Activated T-cell treated with anti-CD3 and anti-CD28 coated beads for 4 hours (primary cell): ENCODE results near the gene NKX1-1.
"Not testable (repeated sequence)": the region's sequence is repeated elsewhere in the genome, so short reads cannot be mapped to it uniquely, and the experiment has no call there.

Source experiments
- DNase-seq: peaks from one replicate; pipeline ENCODE4 v3.0.0-alpha.2; 2020

The NKX1-1 gene

DNA sequence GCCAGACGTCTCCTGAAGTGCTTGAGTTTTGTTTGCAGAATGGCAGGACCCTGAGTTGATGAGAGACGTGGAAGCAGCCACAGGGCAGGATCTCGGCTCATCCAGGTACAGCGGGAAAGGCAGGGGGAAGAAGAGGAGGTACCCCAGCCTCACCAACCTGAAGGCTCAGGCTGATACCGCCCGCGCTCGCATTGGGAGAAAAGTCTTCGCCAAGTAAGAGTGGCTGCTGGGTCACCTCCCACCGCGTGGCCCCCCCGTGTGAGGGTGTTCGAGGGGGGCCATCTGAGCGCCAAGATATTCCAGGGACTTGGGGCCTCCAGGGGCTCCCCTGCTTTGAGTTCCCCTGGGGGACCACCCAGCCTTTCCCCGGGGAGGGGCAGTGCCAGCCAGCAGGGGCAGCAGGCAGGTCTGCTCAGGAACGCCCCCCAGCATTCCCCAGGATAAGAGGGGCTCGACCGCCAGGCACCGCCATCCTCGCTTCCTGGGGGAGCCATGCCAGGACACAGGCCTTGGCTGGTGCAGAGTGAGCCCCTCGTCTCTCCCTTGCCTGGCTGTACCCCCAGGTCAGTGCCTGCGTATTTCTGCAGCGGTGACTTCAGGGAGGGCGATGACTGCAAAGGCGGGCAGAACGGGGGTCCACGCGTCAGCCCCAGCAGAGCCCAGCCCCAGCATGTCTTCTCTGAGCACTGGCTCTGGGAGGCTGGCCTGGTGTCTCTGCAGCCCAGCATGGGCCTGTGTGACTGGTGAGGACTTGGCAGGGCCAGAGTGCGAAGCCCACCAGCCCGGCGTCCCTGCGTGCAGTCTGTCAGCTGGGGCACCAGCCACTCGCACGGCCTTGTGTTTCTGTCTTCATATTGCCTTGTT, 22.3 kb downstream of the NKX1-1 start:
- DNase-seq, result no peak

DNA sequence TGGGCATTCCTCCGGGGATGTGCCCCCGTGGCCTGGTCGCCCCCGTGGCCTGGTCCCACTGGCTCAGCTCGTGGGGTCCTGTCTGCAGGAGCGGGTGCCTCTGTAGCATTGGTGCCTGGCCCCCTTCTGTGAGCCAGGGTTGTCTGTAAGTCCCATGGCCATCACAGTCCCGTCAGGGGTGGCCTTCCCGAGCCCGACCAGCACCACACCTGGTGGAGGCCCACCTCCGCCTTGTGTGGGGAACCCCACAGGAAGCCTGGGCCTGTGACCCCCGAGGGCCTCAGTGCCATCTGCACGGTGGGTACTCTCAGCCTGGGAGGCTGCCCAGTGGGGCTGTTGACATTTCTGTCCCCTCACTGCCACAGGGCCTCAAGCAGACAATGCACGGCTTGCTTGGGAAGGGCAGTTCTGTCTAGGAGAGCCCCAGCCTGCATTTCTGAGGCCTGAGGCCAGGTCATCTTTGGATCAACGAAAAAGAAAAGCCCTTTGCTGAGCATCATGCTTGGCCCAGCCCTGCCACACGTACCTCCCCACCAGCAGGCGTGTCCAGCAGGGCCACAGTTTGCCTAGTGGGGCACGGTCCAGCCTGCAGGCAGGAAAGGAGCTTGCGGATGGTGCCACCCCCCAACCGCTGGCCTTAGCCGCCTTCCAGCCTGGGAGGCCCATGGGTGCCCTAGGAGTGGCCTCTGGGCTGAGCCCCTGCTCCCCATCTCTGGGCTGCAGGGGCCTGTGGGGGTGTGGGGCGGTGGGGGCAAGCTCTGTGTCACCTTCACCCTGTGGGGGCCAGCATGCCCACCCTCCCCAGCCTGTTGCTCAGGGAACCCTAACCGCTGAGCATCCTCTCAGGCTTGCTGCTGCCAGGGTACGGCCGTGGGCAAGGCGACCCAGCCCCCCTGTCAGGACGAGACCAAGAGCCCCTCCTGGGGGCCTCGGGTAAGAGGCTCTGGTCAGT, 23.2 kb downstream of the NKX1-1 start:
- no peak for DNase-seq

DNA sequence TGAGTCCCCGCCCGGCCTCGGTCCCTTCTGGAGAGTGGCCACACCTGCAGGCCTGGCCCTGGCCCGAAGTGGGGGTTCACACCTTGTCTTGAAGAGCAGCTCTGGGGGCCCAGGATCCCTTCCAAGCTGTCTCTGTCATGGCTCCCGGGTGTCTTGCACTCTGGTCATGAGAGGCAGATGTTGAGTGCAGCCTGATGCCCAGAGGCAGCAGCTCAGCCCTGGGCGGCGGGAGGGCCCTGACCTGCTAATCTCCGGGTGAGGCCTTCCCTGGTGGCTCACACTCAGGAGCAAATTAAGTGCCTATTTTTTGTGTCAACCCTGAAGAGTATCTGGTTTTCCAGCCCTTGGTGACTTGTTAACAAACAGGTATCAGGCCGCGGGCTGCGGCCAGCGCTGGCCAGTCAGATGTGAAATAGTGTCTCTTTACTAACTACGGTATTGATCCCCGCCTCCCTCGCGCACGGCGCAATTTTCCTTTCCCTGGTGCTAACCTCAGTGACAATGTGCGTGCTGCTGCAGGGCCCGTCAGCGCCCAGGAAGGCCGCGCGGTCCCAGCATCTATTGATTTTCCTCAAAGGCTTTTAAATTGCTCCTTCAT, 24.2 kb downstream of the NKX1-1 start:
- DNase-seq, result no peak

DNA sequence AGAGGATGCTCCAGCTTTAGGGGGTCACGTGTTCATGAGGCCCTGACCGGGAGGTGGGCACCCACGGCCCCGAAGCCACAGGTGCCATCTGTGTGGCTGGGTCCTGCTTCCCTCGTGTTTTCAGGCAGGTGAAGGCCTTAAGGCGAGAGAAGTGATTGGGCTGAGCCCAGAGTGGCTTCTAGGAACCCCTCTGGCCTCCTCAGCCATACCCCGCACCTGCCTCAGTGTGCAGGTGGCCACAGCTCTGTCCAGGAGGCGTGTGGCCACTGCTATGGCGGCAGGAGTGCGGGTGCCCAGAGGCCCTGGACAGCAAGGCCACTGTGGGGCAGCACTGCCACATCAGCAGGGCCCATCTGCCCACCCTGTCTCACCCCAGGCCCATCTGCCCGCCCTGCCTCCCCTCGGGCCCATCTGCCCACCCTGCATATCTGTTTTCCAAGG, 25.0 kb downstream of the NKX1-1 start:
- no peak for DNase-seq

DNA sequence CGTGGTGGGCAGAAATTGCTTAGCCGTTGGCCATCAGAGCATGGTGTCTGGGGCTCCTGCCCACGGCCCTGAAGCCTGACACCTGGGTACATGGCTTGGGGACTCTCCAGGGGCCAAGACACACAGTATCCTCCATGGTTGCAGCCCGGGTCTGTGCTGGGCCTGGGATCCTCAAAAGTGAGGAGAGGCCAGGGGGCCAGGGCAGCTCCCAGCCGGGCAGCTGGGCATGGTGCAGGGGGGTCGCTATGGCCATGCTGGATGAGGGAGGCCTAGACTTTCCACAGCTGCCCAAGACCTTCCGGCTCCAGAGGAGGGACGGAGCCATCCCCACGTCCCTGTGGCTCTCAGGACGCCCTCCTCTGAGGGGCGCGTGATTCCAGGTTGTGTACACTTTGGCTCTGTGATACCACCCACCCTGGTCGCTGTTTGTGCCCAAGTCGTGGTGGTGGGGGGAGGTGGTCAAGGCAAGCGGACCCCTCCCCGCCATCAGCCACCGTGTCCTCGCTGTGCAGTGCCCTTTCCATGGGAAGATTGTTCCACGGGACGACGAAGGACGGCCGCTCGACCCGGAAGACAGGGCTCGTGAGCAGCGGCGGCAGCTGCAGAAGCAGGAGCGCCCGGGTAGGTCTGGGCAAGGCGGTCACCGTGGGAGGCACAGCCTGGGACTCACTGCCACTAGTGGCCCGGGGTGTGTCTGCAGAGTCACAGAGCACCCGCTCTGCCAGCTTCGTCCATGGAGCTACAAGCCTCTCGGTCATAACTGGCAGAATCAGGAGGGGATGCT, 25.7 kb downstream of the NKX1-1 start:
- no peak for DNase-seq

DNA sequence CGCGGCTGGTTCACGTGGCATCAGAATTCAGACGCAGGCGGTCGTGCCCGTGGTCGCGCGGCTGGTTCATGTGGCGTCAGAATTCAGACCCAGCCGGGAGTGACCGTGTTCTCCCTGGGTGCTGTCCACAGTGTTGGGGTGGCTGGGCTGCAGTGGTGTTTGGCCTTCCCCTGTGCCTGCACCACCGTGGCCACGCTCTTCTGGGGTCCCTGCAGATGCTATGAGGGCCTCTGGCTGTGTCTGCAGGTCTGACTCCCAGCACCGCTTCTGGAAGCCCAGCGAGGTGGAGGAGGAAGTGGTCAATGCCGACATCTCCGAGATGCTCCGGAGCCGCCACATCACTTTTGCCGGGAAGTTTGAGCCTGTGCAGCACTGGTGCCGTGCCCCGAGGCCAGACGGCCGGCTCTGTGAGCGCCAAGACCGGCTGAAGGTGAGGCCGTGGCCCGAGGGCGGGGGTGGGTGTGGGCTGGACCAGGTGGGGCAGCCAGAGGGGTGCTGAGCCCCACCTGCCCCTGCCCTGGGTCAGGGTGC, 26.4 kb downstream of the NKX1-1 start:
- DNase-seq, result no peak

DNA sequence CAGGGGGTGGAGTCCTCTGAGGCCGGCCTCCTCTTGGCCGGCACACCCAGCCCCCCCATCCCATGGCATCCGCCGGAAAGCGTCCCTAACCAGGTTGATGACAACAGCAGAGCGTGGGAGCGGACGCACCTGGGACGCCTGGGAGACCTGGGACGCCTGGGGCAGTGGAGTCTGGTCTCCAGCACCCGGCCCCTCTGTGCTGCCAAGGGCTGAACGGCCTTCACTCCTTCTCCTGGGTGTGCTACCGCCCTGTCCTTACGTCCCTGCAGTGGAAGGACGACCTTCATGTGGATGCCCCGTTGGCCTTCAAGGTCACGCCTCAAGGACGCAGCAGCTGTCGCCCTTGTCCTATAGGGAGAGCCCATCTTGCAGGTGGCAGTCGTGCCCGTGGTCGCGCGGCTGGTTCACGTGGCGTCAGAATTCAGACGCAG, 26.9 kb downstream of the NKX1-1 start:
- no peak for DNase-seq

DNA sequence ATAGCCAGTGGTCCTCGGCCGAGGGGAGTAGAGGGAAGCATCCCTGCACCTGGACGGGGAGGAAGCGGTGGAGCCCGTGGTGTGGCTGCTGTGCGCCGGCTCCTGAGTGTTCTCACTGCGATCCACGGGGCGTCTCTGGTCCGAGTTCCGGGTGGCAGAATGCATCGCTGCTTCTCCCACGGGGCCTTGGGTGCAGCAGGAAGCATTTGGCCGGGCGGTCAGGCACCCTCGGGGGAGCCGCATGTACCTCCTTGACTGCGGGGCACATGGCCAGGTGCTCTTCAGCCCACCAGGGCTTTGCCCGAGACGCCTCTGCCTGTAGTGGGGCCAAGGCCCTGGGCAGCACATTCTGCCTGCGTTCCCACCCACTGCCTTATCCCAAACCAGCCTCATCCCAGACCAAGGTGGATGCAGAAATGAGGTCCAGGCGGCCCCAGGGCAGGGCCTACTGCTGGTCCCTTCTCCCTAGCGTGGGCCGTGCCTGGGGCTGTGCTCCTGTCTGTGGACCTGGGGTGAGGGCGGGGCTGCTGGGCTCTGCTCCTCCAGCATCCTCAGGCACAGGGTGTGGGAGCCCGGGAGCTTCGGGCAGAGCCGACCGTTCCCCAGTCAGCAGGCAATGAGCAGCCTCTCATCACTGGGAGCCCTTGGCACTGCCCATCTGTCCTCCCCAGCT, 27.5 kb downstream of the NKX1-1 start:
- DNase-seq, result no peak

DNA sequence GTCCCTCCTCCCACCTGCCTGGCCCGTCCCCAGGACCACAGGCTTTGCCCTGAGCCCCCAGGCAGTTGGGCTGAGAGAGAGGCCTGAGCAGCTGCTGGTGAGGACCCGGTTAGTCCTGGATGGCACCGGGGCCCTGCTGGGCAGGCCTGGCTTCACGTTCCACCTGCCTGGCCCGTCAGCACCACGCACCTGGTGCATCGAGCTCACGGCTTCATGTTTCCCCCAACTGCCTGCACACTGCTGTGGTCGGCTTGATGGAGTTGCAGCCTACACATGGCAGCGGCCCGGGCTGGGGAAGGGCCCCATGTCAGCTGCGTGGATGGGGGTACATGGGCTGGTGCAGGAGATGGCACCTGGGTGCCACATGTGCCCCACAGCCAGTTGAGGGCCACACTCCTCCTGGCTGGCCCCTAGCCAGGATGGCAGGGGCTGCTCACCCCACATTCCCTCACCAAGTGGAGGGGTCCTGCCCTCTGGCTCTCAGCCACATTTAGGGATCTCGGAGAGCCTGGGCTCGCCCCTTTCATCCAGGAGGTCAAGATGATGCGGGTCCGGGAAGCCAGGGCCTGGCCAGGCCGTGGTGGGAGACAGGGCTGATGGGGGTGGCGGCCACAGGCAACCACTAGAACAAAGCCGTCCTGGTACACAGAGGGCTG, 28.5 kb downstream of the NKX1-1 start:
- no peak for DNase-seq

DNA sequence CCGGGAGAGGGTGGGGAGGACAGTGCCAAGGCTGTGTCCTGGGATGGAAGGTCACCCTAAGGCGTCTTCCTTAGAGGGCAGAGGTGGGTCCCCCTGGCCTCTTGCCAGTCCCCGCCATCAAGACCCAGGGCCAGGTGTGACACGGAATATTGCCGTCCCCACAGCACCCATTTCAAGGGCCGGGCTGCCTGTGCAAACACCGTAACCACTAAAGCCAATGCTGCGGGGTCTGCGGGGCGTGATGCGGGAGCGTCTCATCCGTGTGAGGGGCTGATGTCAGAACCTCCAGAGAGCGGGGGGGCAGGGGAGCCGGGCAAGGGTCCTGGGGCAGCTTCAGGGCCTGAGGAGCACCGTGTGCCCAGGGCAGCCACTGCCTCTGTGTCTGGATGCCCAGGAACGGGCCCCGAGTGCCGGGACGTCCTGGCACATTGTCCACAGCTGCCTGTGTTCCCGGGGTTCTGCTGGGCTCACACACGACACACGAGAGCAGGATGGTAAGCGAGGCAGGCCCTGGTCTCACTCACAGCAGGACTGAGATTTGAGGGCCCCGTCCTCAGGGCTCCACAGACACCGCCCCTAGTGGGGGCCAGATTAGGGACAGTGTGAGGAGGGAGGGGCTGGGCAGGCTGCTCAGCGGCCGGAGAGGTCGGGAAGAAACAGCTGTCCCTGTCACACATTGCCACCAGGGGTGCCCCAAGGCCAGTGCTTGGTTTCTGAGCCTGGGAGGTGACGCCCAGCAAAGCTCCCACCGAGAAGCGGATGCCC, 29.2 kb downstream of the NKX1-1 start:
- DNase-seq, result no peak

DNA sequence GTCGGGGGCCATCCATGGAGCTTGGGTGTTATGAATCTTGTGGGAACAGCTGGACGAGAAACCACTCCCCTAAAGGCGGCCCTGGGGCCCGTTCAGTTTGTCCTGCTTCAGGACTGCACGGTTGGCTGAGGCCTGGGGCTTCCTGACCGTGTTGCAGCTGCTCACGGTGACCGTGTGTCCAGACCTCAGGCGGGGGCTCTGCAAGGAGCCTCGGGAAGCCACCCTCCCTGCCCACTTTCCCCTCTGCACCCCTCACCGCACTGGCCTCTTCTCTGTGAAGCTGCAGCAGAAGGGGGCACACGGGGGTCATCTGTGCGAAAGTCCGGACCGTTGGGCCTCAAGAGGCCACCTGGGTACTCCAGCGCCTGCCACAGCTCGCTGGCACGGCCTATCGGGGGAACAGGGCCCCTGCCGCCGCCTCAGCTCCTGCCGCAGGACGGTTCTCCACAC, 29.8 kb downstream of the NKX1-1 start:
- DNase-seq, result no peak

DNA sequence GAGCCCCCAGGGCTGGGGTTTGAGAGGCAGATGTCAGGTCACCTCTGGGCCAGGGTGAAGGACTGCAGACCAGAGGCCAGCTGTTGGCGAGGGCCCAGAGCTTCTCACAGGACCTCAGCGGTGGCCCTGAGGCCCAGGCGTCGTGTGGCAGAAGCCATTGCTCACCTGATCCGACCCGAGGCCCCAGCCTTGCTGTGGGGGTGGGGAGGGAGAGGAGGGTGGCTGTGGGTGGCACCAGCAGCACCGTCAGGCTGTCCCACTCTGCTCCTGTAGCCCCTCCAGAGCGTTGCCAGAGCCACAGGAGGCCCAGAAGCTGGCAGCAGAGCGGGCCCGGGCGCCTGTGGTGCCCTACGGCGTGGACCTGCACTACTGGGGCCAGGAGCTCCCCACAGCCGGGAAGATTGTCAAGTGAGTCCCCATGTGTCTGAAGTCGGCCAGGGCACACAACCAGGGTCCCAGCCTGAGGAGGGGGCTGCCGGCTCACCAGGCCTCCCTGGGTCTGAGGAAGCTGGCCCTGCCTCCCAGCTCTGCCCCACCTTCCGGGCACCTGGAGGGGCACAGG, 30.4 kb downstream of the NKX1-1 start:
- DNase-seq, result no peak

DNA sequence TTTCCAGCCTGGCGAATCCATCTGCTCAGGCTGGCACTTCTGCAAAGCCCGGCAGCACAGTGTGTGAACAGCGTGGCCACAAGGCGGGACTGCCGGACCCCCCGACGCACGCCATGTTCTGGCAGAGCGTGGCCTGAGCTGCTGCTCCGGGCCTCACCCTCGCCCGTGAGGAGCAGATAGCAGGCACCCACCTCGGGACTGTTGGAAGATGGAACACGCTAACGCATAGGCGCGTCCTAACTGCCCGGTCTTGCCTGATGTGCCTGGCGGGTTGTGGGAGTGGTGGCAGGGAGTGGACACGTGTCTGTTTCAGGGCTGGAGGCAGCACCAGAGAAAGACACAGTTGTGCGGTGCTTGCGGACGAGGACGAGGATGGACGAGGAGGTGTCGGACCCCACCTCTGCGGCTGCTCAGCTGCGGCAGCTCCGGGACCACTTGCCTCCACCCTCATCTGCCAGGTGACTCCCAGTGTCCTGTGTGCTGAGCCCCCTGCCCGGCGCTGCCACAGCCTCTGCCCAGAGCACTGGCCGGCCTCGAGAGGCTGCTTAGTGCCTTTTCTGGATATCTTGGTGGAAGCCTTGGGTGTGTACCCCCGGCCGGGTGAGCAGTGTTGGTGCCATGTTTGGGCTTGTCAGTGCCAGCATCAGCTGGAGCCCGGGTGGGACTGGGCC, 31.1 kb downstream of the NKX1-1 start:
- no peak for DNase-seq

DNA sequence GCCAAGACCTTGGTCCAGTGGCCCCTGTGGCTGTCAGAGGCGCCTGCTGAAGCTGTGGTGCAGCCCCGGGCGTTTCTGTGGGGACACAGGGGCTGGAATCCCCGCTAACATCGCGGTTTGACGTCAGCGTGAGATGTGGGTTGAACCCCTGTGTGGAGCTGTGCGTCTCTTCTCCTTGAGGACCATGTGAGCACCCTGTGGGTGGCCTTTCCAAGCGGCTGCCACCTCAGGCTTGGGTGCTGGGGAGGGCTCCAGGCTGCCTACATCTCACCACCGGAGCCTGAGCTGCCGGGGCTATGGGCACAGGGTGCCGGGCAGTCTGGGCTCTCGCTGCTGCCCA, 31.6 kb downstream of the NKX1-1 start:
- DNase-seq, result no peak

DNA sequence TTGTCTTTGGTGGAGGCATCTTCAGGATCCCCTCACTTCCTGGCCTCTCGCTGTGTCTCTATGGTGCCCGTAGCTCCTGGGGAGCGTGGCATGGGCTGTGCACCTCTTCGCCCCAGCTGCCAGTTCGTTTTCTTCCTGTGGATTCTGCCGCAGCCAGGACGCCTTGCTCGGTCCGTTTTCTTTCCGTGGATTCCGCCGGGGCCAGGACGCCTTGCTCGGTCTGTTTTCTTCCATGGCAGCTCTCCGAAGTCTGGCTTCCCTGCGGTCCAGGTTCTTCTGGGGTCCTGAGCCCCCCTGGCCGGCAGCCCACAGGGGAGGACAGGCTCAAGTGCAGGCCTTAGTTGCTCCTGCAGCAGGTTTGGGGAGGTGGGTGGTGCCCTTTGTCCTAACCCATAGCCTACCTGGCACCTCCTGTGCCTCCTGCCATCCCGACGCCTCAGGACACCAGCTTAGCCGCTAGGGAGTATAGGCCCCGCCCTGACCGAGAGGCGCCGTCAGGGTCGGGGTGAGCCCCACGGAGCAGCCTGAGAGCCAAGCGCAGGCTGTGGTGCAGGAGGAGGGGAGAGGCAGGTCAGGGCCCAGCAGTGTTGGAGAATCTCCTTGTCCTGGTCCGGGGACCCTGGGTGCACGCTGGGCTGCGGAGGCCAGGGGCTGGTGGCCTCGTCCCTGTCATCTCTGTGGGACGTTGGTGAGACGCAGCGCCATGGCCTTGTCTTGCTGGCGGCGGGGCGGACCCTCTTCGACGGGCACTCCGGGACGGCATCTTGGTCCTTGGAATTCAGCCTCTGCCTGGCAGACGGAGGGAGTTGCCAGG, 32.1 kb downstream of the NKX1-1 start:
- no peak for DNase-seq

DNA sequence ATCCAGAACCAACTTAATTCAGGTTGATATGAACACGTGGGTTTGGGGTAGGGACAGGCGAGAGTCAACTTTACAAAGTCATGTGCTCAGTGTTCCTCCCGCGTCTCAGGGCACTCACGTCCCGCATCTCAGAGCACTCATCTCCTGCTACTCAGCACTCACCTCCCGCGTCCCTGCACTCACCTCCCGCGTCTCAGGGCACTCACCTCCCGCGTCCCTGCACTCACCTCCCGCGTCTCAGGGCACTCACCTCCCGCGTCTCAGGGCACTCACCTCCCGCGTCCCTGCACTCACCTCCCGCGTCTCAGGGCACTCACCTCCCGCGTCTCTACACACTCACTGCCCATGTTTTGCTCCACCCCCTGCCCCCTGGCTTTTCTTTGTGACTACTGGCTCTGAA, 33.7 kb downstream of the NKX1-1 start:
- DNase-seq, result not testable (repeated sequence)

DNA sequence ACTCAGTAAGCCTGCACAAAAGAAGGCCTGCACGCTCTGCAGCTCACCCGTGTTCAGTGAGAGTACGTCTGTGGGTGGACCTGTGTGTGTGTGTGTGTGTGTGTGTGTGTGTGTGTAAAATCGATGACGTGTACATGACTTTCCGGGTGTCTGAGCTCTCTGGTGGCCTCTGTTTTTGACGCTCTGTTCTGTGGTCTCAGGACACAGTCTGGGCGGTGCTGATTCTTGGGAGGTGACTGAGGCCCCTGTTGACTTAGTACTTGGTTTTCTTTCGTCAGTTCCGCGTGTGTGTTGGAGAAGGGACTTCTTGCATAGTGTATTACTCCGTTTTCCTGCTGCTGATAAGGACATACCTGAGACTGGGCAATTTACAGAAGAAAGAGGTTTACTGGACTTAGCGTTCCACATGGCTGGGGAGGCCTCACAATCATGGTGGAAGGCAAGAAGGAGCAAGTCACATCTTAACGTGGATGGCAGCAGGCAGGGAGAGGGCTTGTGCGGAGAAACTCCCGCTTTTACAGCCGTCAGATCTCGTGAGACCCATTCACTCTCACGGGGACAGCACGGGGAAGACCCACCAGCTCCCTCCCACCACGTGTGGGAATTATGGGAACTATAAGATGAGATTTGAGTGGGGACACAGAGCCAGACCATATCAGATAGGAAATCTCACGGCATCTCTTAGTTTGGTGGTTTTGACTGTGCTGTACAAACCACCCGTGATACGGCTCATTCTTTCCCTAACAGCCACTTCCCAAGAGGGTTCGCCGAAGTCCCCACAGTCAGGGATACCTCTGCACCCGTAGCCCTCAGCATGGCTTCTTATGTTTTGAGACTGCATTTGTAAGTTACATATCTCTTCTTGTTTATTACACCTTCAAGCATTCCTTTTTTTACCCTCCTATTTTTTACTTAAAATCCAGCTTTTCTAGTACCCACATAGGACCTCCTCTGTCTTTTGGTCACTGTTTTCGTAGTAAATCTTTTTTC, 34.8 kb downstream of the NKX1-1 start:
- no peak for DNase-seq
